Karpas-422 (cell line): ENCODE data around the gene NDEL1. TPM values are rescaled to one million over a fixed set of nuclear protein-coding genes. Genes with fewer than 3 reads are reported as not detected.

Experiments
- DNase-seq: peaks from one replicate; pipeline ENCODE4 v3.0.0-alpha.2; 2015
- H2AFZ ChIP-seq: fragments of 200-600 bp; sonication (generic); 2 replicates; pipeline ENCODE4 v1.6.1; 2014; ENCODE audit warnings: antibody characterized with exemption, low read length, mixed read lengths
- H3K27ac ChIP-seq: fragments of 200-600 bp; sonication (generic); 2 replicates; pipeline ENCODE4 v1.5.1; 2014; ENCODE audit warnings: mild to moderate bottlenecking, low read length, moderate library complexity
- H3K27me3 ChIP-seq: fragments of 200-600 bp; sonication (generic); 2 replicates; pipeline ENCODE4 v1.6.1; 2014; ENCODE audit warnings: low read length, mixed read lengths
- H3K36me3 ChIP-seq: fragments of 200-600 bp; sonication (generic); 2 replicates; pipeline ENCODE4 v1.6.1; 2014; ENCODE audit warnings: low read length, mixed read lengths; ENCODE audit not compliant: insufficient read depth
- H3K4me1 ChIP-seq: fragments of 200-600 bp; sonication (generic); 2 replicates; pipeline ENCODE4 v1.6.1; 2014; ENCODE audit warnings: mild to moderate bottlenecking, low read length, mixed read lengths
- H3K4me2 ChIP-seq: fragments of 200-600 bp; sonication (generic); 2 replicates; pipeline ENCODE4 v1.6.1; 2014; ENCODE audit warnings: low read length, low read depth, mild to moderate bottlenecking; ENCODE audit not compliant: poor library complexity, severe bottlenecking
- H3K4me3 ChIP-seq: fragments of 200-600 bp; sonication (generic); 2 replicates; pipeline ENCODE4 v1.5.1; 2014; ENCODE audit warnings: mild to moderate bottlenecking, antibody characterized with exemption, low read length, mixed read lengths
- H3K79me2 ChIP-seq: fragments of 200-600 bp; sonication (generic); 2 replicates; pipeline ENCODE4 v1.6.1; 2014; ENCODE audit warnings: mild to moderate bottlenecking, low read length, mixed read lengths
- H3K9ac ChIP-seq: fragments of 200-600 bp; sonication (generic); 2 replicates; pipeline ENCODE4 v1.6.0; 2014; ENCODE audit warnings: low read length
- H3K9me2 ChIP-seq: fragments of 200-600 bp; sonication (generic), shearing (Covaris generic); replicated peaks from 2 replicates; pipeline ENCODE4 v1.6.0; 2014; ENCODE audit warnings: mild to moderate bottlenecking, low read length, moderate library complexity; ENCODE audit not compliant: insufficient read depth
- H3K9me3 ChIP-seq: fragments of 300-700, 200-600 bp; sonication (generic); 2 replicates; pipeline ENCODE4 v1.6.1; 2014; ENCODE audit warnings: low read length, mixed read lengths
- H4K20me1 ChIP-seq: fragments of 200-600 bp; sonication (generic); 2 replicates; pipeline ENCODE4 v1.6.1; 2014; ENCODE audit warnings: mild to moderate bottlenecking, antibody characterized with exemption, low read length, low read depth; ENCODE audit not compliant: insufficient read depth
- total RNA-seq: library from RNA; depleted of rRNA; stranded (reverse); fragments of >200 nt; shearing (Covaris generic); gene quantifications from 2 replicates; pipeline ENCODE4 v1.2.3, GENCODE V29; 2014; ENCODE audit warnings: low replicate concordance

Gene NDEL1
- total RNA-seq, 1 experiment from 2014 or later, result 48.6 TPM

GRCh38 chr17:8451933-8452614 is 16.4 kb downstream of the NDEL1 start:
- no peak overlapping the region for H3K9ac ChIP-seq
- H3K27ac ChIP-seq, result no peak overlapping the region
- H3K4me1 ChIP-seq, result no peaks in the 10 kb centered on the region
- no peaks in the 10 kb centered on the region for H3K27me3 ChIP-seq
- DNase-seq, result no peak
- no peak overlapping the region for H2AFZ ChIP-seq
- no peak overlapping the region for H3K4me3 ChIP-seq
- H3K79me2 ChIP-seq, result peaks cover 10% of the 10 kb centered on the region; the same call in 1 of the 2 replicates
- no peaks in the 10 kb centered on the region for H3K9me2 ChIP-seq
- peaks cover 60% of the 10 kb centered on the region; the same call in 1 of the 2 replicates for H3K36me3 ChIP-seq
- no peak overlapping the region for H3K4me2 ChIP-seq
- no peaks in the 10 kb centered on the region for H3K9me3 ChIP-seq
- H4K20me1 ChIP-seq, result no peaks in the 10 kb centered on the region

- Histone ChIP-seq H3K27ac (no peak overlapping the region), H3K4me1 (no peaks in the 10 kb centered on the region), H4K20me1 (no peaks in the 10 kb centered on the region), H3K4me2 (no peak overlapping the region), H3K4me3 (no peak overlapping the region), H3K9me2 (no peaks in the 10 kb centered on the region), H3K27me3 (no peaks in the 10 kb centered on the region), H3K9me3 (no peaks in the 10 kb centered on the region), H3K79me2 (peaks cover 11% of the 10 kb centered on the region), H3K36me3 (peaks cover 57% of the 10 kb centered on the region; the same call in 1 of the 2 replicates), H3K9ac (no peak overlapping the region), H2AFZ (no peak overlapping the region)
- no peak for DNase-seq
Observed at GRCh38 chr17:8453326-8453725, 17.6 kb downstream of the NDEL1 start.

GRCh38 chr17:8455665-8456209 is 20.1 kb downstream of the NDEL1 start:
- Histone ChIP-seq H3K79me2 (peaks cover 22% of the 10 kb centered on the region), H3K4me1 (peaks cover 9% of the 10 kb centered on the region), H3K27me3 (no peaks in the 10 kb centered on the region), H3K36me3 (peaks cover 57% of the 10 kb centered on the region; the same call in 1 of the 2 replicates), H2AFZ (no peak overlapping the region), H3K9ac (no peak overlapping the region), H3K9me2 (no peaks in the 10 kb centered on the region), H3K4me3 (no peak overlapping the region), H3K27ac (no peak overlapping the region), H4K20me1 (no peaks in the 10 kb centered on the region), H3K9me3 (no peaks in the 10 kb centered on the region), H3K4me2 (no peak overlapping the region)
- DNase-seq, result no peak

GRCh38 chr17:8458128-8458527 is 22.4 kb downstream of the NDEL1 start:
- peaks cover 40% of the 10 kb centered on the region for H3K79me2 ChIP-seq
- H3K36me3 ChIP-seq, result peaks cover 58% of the 10 kb centered on the region; the same call in 1 of the 2 replicates
- no peak overlapping the region for H3K9ac ChIP-seq
- DNase-seq, result no peak
- H3K4me3 ChIP-seq, result no peak overlapping the region
- no peaks in the 10 kb centered on the region for H3K27me3 ChIP-seq
- H3K4me1 ChIP-seq, result peaks cover 9% of the 10 kb centered on the region
- no peak overlapping the region for H2AFZ ChIP-seq
- no peak overlapping the region for H3K27ac ChIP-seq
- no peaks in the 10 kb centered on the region for H3K9me3 ChIP-seq
- no peak overlapping the region for H3K4me2 ChIP-seq
- no peaks in the 10 kb centered on the region for H4K20me1 ChIP-seq
- no peaks in the 10 kb centered on the region for H3K9me2 ChIP-seq

GRCh38 chr17:8459107-8459506 is 23.4 kb downstream of the NDEL1 start:
- peaks cover 57% of the 10 kb centered on the region; the same call in 1 of the 2 replicates for H3K36me3 ChIP-seq
- H4K20me1 ChIP-seq, result no peaks in the 10 kb centered on the region
- H3K9me3 ChIP-seq, result no peaks in the 10 kb centered on the region
- no peak overlapping the region for H3K9ac ChIP-seq
- no peaks in the 10 kb centered on the region for H3K9me2 ChIP-seq
- no peaks in the 10 kb centered on the region for H3K27me3 ChIP-seq
- H3K79me2 ChIP-seq, result peaks cover 47% of the 10 kb centered on the region
- no peak overlapping the region for H2AFZ ChIP-seq
- peaks cover 9% of the 10 kb centered on the region for H3K4me1 ChIP-seq
- H3K4me2 ChIP-seq, result no peak overlapping the region
- H3K4me3 ChIP-seq, result no peak overlapping the region
- no peak overlapping the region for H3K27ac ChIP-seq
- DNase-seq, result no peak

- DNase-seq, result no peak
- Histone ChIP-seq H3K9me3 (no peaks in the 10 kb centered on the region), H3K79me2 (peaks cover 54% of the 10 kb centered on the region), H3K9ac (no peak overlapping the region), H3K9me2 (no peaks in the 10 kb centered on the region), H3K27me3 (no peaks in the 10 kb centered on the region), H3K4me2 (no peak overlapping the region), H3K27ac (no peak overlapping the region), H3K4me3 (no peak overlapping the region), H3K36me3 (peaks cover 52% of the 10 kb centered on the region; the same call in 1 of the 2 replicates), H2AFZ (no peak overlapping the region), H3K4me1 (peaks cover 9% of the 10 kb centered on the region), H4K20me1 (no peaks in the 10 kb centered on the region; the same call in 1 of the 2 replicates)
Observed at GRCh38 chr17:8459831-8460230, 24.1 kb downstream of the NDEL1 start.

GRCh38 chr17:8462564-8462963 is 26.9 kb downstream of the NDEL1 start:
- Histone ChIP-seq H3K4me2 (no peak overlapping the region), H3K36me3 (peaks cover 42% of the 10 kb centered on the region), H3K79me2 (peaks cover 71% of the 10 kb centered on the region), H3K9me2 (no peaks in the 10 kb centered on the region), H3K9ac (no peak overlapping the region), H2AFZ (no peak overlapping the region), H3K9me3 (no peaks in the 10 kb centered on the region), H3K4me1 (peaks cover 9% of the 10 kb centered on the region), H3K27me3 (no peaks in the 10 kb centered on the region), H3K4me3 (no peak overlapping the region), H4K20me1 (no peaks in the 10 kb centered on the region; the same call in 1 of the 2 replicates), H3K27ac (no peak overlapping the region)
- no peak for DNase-seq

GRCh38 chr17:8463099-8463498 is 27.4 kb downstream of the NDEL1 start:
- peaks cover 69% of the 10 kb centered on the region for H3K79me2 ChIP-seq
- no peaks in the 10 kb centered on the region; the same call in 1 of the 2 replicates for H4K20me1 ChIP-seq
- H3K9me2 ChIP-seq, result no peaks in the 10 kb centered on the region
- H3K27me3 ChIP-seq, result no peaks in the 10 kb centered on the region
- H3K9ac ChIP-seq, result no peak overlapping the region
- no peak for DNase-seq
- no peak overlapping the region for H3K4me2 ChIP-seq
- peaks cover 43% of the 10 kb centered on the region for H3K36me3 ChIP-seq
- no peak overlapping the region for H3K4me3 ChIP-seq
- no peaks in the 10 kb centered on the region for H3K9me3 ChIP-seq
- H2AFZ ChIP-seq, result no peak overlapping the region
- H3K4me1 ChIP-seq, result peaks cover 9% of the 10 kb centered on the region
- no peak overlapping the region for H3K27ac ChIP-seq
